Lower lobe of right lung (tissue), 2 donors: ENCODE results near the gene SUMO3. TPM values are rescaled to one million over a fixed set of nuclear protein-coding genes. Genes with fewer than 3 reads are reported as not detected.

Experiments used
- ATAC-seq, 2 donors: fragments of 200-7000 bp; cut with Tn5 transposase; one replicate each; pipeline ENCODE4 v1.9.1; 2020 to 2022; ENCODE audit warnings: mild to moderate bottlenecking in 2 of 2, moderate library complexity in 2 of 2
- DNase-seq: peaks from one replicate; pipeline ENCODE4 v3.0.0-alpha.2; 2020
- H3K27ac ChIP-seq: fragments of 200-600 bp; one replicate; pipeline ENCODE4 v1.8.0; 2022
- H3K27me3 ChIP-seq: fragments of 200-600 bp; one replicate; pipeline ENCODE4 v1.8.0; 2022; ENCODE audit warnings: low read depth
- H3K36me3 ChIP-seq: fragments of 200-600 bp; one replicate; pipeline ENCODE4 v1.8.0; 2022; ENCODE audit warnings: mild to moderate bottlenecking
- H3K4me1 ChIP-seq: fragments of 200-600 bp; one replicate; pipeline ENCODE4 v1.8.0; 2022
- H3K4me3 ChIP-seq: fragments of 200-600 bp; one replicate; pipeline ENCODE4 v1.8.0; 2022; ENCODE audit warnings: mild to moderate bottlenecking
- H3K9me3 ChIP-seq: fragments of 200-600 bp; one replicate; pipeline ENCODE4 v1.8.0; 2022
- intact Hi-C: fragments of 100-400 bp; cut with DNase I; formaldehyde crosslinking; loops from one replicate; pipeline ENCODE4 v1.11.0; 2022
- total RNA-seq: library from RNA; stranded (reverse); fragmentation: NEBNext Ultra II Directional; extraction: Animal tissue kit (Norgen Biotek cat#: 25700); gene quantifications from one replicate; pipeline ENCODE4 v1.2.1, GENCODE V29; 2021
- TF ChIP-seq, protein P1 (sequence below): fragments of 200-600 bp; IDR thresholded peaks from one replicate; pipeline ENCODE4 v1.8.0; 2022; ENCODE audit warnings: antibody characterized with exemption, mild to moderate bottlenecking
- donor health status: DM: no; HTN: yes; CAD: no; lungs with severe emphysema.

The SUMO3 gene
- total RNA-seq, 1 donor from 2014 or later: 88.2 TPM

DNA sequence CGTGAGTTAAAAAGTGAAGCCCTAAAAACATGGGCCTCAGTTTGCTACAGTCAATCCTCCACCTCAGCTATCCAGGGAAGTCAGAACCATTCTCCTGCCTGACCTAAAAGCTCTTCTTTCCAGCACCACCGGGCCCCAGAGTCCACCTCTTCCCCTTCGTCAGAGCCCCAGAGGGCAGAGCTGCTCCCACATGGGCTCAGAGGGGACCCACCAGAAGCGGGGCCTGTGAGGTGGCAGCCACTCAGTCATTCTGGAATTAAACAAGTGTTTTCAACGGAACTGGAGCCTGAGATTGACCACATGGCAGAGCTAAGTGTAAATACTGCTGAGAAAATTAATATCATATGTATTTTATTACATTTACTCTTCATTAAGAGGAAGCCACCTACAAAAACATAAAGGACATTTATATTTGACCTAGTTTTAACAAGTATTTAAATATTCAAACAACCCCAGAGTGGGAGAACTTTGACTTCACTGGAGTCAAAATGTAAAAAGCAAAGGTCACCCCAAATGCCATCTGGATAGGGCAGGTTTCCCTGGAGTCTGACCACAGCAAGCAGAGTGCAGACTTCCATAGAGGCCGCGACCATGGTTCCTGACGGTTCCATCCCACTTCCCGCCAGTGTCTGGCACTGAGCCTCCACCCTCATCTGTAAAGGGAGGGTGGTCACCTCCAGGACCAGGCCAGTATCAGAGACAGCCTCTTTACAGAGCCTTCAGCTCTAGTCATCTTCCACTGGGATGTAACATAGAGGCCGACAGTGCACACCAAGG is 1.8 kb downstream of the SUMO3 start:
- ATAC-seq: no peak
- H3K9me3 ChIP-seq: no peaks in the 10 kb centered on the region
- no peak overlapping the region for H3K27ac ChIP-seq
- peaks cover 38% of the 10 kb centered on the region for H3K4me1 ChIP-seq
- no peaks in the 10 kb centered on the region for H3K27me3 ChIP-seq
- no peak for DNase-seq
- H3K36me3 ChIP-seq: peaks cover 19% of the 10 kb centered on the region
- TF ChIP-seq, protein P1, sequence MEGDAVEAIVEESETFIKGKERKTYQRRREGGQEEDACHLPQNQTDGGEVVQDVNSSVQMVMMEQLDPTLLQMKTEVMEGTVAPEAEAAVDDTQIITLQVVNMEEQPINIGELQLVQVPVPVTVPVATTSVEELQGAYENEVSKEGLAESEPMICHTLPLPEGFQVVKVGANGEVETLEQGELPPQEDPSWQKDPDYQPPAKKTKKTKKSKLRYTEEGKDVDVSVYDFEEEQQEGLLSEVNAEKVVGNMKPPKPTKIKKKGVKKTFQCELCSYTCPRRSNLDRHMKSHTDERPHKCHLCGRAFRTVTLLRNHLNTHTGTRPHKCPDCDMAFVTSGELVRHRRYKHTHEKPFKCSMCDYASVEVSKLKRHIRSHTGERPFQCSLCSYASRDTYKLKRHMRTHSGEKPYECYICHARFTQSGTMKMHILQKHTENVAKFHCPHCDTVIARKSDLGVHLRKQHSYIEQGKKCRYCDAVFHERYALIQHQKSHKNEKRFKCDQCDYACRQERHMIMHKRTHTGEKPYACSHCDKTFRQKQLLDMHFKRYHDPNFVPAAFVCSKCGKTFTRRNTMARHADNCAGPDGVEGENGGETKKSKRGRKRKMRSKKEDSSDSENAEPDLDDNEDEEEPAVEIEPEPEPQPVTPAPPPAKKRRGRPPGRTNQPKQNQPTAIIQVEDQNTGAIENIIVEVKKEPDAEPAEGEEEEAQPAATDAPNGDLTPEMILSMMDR: no peak
- H3K4me3 ChIP-seq: no peak overlapping the region
- intact Hi-C loops: no loop called here

DNA sequence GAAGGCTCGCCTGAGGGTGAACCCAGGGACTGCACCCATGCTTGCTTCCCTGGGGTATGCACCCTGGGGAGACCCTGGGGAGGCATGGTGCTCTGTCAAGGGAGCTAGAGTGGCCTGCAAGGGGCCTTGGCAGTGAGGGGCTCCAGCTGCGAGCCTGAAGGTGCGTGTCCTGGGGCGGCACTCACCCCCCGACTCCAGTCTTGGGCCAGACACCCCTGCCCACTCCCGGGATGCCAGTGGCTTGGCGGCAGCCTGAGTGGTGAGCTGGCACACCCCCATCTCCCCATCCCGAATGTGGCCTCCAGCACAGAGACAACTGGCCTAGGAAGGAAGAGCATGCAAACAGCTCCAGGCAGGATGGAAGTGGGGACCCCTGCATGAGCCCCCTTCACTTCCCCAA is 2.6 kb downstream of the SUMO3 start:
- intact Hi-C loops: no loop called here
- TF ChIP-seq, protein P1: no peak
- no peaks in the 10 kb centered on the region for H3K9me3 ChIP-seq
- DNase-seq: no peak
- no peak overlapping the region for H3K27ac ChIP-seq
- H3K27me3 ChIP-seq: no peaks in the 10 kb centered on the region
- no peak for ATAC-seq
- H3K4me1 ChIP-seq: peaks cover 38% of the 10 kb centered on the region
- no peak overlapping the region for H3K4me3 ChIP-seq
- H3K36me3 ChIP-seq: peaks cover 23% of the 10 kb centered on the region

DNA sequence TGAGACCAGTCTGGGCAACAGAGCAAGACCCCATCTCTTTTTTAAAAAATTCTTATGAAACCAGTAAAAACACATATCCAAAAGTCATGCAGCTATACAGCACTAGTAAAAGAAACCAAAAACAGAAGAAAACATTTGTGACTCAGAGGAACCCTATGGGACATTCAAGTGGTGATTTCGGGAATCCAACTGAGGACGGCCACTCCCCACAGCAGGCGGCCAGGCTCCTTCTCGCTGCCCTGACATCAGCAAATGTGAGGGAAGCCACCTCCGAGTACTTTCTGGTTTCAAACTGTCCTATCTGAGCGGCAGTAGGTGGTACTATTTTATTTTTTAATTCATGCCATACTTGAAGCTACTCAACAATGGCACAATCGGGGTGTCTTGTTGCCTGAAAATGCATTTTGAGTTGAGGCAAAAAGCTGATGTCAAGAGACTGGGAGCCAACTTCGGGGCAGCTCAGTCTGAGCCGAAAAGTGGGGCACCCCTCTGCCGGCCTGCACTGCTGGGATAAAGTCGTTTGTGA is 3.3 kb downstream of the SUMO3 start:
- H3K27me3 ChIP-seq: no peaks in the 10 kb centered on the region
- H3K27ac ChIP-seq: no peak overlapping the region
- H3K9me3 ChIP-seq: no peaks in the 10 kb centered on the region
- TF ChIP-seq, protein P1: no peak
- intact Hi-C loops: no loop called here
- DNase-seq (no peak), ATAC-seq (no peak)
- H3K4me1 ChIP-seq: peaks cover 38% of the 10 kb centered on the region
- peaks cover 30% of the 10 kb centered on the region for H3K36me3 ChIP-seq
- no peak overlapping the region for H3K4me3 ChIP-seq

DNA sequence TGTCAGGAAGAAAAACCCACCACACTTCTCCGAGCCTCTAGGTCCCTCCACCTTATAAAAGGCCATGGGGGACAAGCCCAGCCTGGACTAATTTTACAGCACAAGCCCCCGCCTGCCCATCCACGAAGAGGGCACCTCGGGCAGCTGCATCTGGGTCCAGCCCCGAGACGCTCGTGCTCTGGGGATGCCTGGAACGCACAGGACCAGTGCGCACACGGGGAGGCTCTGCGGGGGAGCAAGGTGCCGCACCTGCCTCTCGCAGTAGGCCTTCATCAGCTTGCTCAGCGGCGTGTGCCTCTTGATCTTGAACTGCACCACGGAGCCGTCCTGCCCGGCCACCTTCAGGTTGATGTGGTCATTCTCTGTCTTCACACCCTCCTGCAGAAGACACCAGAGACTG is 4.1 kb downstream of the SUMO3 start:
- Histone ChIP-seq H3K4me1 (peaks cover 32% of the 10 kb centered on the region), H3K27me3 (no peaks in the 10 kb centered on the region), H3K27ac (no peak overlapping the region), H3K4me3 (no peak overlapping the region), H3K9me3 (no peaks in the 10 kb centered on the region), H3K36me3 (peaks cover 38% of the 10 kb centered on the region)
- intact Hi-C loops: no loop called here
- no peak for ATAC-seq
- no peak for DNase-seq
- TF ChIP-seq, protein P1: no peak

DNA sequence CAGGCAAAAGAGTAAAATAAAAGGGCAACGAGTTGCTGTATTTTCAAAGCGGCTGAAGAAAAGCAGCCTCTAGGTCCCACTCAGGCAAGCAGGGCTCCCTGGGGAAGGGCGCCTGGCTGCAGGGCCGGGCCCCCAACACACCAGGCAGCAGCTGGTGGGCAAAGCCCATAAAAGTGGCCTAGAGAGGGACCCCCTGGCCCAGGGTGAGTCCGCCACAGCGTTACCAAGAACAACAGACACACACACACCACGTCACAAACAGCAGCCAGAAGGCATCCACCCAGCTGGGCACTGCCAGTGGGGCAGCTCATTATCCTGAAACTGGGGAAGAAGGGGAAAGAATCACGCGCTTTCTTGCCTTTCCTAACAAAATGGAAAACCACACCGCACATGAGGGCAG is 4.7 kb downstream of the SUMO3 start:
- TF ChIP-seq, protein P1: no peak
- Histone ChIP-seq H3K9me3 (no peaks in the 10 kb centered on the region), H3K27me3 (no peaks in the 10 kb centered on the region), H3K36me3 (peaks cover 44% of the 10 kb centered on the region), H3K4me1 (peaks cover 27% of the 10 kb centered on the region), H3K27ac (no peak overlapping the region), H3K4me3 (no peak overlapping the region)
- ATAC-seq: no peak
- no peak for DNase-seq
- intact Hi-C loops: no loop called here
